GM12875 (cell line): Measurements from ENCODE around the gene KCTD11.

Experiments
- H3K4me3 ChIP-seq: one replicate; pipeline ENCODE4 v1.5.1; 2011; ENCODE audit warnings: low read depth, low read length, control low read depth
- CTCF ChIP-seq: IDR thresholded peaks from 2 replicates; pipeline ENCODE4 v1.5.1; 2011; ENCODE audit warnings: low read depth, mild to moderate bottlenecking, control low read depth, inconsistent platforms, low read length, moderate library complexity, borderline replicate concordance; ENCODE audit not compliant: insufficient read depth

KCTD11 gene

DNA sequence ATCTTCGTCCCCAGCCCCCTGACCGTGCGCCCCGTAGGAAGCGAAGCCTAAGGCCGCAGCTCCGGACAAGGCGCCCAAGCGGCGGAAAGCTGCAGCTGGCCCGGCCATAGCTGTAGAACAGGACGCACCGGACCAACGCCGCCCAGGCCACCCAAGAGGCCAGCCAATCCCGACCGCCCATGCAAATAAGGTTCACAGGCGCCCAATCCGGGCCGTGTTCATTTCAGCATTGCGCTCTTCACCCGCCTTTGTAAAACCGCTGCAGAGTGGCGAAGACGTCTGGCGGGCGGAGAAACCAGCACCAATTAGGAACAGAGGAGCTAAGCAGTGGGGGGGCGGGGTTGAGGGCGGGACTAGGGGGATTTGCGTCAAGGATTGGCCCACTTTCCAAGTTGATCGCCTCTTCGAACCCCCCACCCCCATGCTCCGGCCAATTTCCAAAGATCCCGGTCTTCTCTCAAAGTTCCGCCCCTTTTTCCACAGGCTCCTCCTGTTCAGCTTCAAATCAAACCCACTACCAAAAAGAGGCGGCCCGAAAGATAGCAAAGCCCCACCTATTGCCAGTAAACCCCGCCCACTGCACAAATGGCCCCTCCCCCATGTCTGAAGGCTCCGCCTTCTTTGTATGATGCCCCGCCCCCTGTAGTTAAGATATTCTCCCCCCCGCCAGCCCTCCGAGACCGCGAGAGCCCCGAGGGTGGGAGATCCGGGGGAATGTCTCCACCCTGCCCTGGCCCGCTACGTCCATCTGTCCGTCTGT lies 52.2 kb downstream of the KCTD11 start, which contains the start of gene TMEM256:
TSS of gene TMEM256 (minus strand) at position 121 of the 760 bp plus-strand sequence. CDS start at position 108, 13 bp downstream.
- TF ChIP-seq CTCF = no peak
- H3K4me3 ChIP-seq = peak within 1 kb of the TSS; percentile 80
